22Rv1 (cell line): ENCODE data around the gene MRPL3.

Source experiments
- H3K27ac ChIP-seq: fragments of 450-650 bp; 2 replicates; pipeline ENCODE4 v1.5.1; 2017
- CTCF ChIP-seq: fragments of 450-650 bp; IDR thresholded peaks from 2 replicates; pipeline ENCODE4 v1.5.1; 2017; ENCODE audit warnings: mild to moderate bottlenecking
- ZFX ChIP-seq: fragments of 450-650 bp; IDR thresholded peaks from 2 replicates; pipeline ENCODE4 v1.6.1; 2017; ENCODE audit warnings: antibody characterized with exemption, borderline replicate concordance

MRPL3 gene

GRCh38 chr3:131543714-131544113, 40.9 kb upstream of the MRPL3 start:
- TF ChIP-seq CTCF (no peak), ZFX (no peak)
- 0 out of 2 replicates have a peak overlapping the region, but pooled peaks have one; percentile 3 for H3K27ac ChIP-seq

GRCh38 chr3:131541288-131541687, 38.5 kb upstream of the MRPL3 start:
- TF ChIP-seq ZFX (no peak), CTCF (no peak)
- H3K27ac ChIP-seq = no peak overlapping the region

- TF ChIP-seq CTCF (no peak), ZFX (no peak)
Measured at GRCh38 chr3:131540821-131541220, 38.0 kb upstream of the MRPL3 start.

GRCh38 chr3:131540143-131540542, 37.4 kb upstream of the MRPL3 start:
- H3K27ac ChIP-seq = no peak overlapping the region
- no peak for TF ChIP-seq CTCF
- no peak for TF ChIP-seq ZFX

More at GRCh38 chr3:131540821-131541220, 38.0 kb upstream of the MRPL3 start:
- no peak overlapping the region for H3K27ac ChIP-seq

- H3K27ac ChIP-seq = no peak overlapping the region
- TF ChIP-seq ZFX (no peak), CTCF (no peak)
Measured at GRCh38 chr3:131538968-131539367, 36.2 kb upstream of the MRPL3 start.

- TF ChIP-seq ZFX = no peak
- no peak for TF ChIP-seq CTCF
Measured at GRCh38 chr3:131537531-131537930, 34.8 kb upstream of the MRPL3 start.

GRCh38 chr3:131535596-131535995, 32.8 kb upstream of the MRPL3 start:
- TF ChIP-seq CTCF (no peak), ZFX (no peak)
- H3K27ac ChIP-seq = no peak overlapping the region

More at GRCh38 chr3:131537531-131537930, 34.8 kb upstream of the MRPL3 start:
- no peak overlapping the region for H3K27ac ChIP-seq
